KBM-7 (cell line): ENCODE data around the gene PDE1C.

Experiments used
- DNase-seq: peaks from one replicate; pipeline ENCODE4 v3.0.0-alpha.2; 2015
- in situ Hi-C: fragments of 300-500 bp; cut with MboI; formaldehyde crosslinking; loops from 2 replicates; pipeline ENCODE4 v1.14.3; 2020; ENCODE audit warnings: low sequenced_read_pairs, low pct_unique_long_range_greater_than_20kb, mixed read lengths

PDE1C gene

DNA sequence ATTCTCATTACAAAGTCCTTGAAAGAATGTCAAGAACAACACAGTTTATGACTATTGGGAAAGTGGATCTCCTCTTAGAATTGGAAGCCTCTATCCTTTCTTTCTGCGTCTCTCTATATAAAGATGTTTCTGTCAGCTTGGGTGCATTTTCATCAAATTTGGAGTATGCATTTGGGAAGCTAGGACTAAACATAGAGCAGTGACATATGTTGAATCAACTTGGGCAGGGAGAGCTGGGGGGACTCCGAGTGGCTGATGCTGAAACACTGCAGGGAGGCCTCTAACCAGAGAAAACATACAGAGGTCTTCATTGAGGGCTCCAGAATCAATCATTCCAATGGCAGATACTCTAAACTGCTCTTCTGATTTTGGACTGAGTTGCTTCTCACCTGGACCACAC is 147.4 kb downstream of the PDE1C start:
- no peak for DNase-seq
- in situ Hi-C loops, result no loop called here

DNA sequence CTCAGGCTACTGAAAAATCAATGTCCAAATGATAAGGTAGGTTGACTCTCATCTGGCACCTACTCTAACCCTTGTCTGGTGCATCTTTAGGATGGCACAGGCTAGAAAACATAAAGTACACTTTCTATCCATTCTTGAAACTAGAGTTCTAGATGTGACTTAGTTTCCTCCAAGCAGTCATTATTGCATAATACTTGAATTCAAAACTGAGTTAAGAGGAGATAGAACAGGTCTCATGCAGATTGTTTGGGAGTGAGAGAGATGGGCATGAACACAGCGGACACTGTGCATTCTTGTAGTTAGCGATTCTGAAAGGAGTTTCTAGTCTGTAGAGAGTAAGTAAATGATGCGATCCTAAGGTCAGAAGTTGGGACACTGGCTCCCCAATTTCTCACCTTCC is 149.2 kb downstream of the PDE1C start:
- DNase-seq, result no peak
- in situ Hi-C loops, result no loop called here

GRCh38 chr7:31919678-31920369 is 150.4 kb downstream of the PDE1C start:
- DNase-seq, result no peak
- in situ Hi-C loops, result no loop called here

DNA sequence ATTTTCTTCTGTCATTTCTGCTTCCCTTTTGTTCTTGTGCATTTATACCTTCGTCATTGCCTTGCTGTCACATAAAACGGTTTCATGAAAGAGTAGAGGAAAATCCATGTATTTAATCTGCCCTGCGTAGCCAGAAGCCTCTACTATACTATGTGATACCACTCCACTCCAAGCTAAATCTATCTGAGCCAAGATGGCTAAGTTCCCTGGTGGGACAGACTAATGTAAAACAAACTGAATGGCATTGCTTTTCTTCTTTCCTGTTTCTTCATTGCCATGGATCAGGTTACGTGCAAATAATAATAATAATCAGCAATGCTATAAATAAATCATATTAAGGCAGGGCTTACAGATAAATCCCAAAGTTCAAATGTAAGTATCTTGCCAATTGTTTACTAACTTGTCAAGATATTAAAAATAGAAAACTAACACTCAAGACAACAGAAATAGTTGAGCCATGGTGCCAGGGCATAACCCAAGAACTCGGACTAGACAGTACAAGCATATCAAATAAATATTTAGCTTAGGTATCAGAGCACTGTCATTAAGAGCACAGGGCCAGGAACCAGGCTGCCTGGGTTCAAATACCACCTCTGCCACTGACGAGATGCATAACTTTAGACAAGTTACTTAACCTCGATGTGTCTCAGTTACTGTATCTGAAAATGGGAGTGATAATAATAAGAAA is 151.4 kb downstream of the PDE1C start:
- DNase-seq, result no peak
- in situ Hi-C loops, result no loop called here

DNA sequence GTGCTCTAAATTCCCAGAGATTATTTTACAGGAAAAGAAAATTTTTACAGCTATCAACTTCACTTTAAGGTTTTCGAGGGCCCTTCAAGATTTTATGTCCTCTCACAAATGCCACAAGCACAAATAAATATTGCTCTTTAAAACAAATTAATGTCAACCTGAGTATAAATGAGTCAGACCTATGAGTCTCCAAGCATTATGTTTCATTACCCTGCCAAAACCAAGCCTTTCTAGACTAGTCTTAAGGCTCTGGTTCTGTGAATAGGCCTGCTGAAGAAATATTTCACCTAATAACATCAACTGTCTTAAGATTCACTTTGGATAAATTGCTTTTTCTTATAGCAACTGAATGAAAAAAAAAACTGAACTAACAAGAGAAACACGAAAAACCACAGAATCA is 153.0 kb downstream of the PDE1C start:
- DNase-seq, result no peak
- in situ Hi-C loops, result no loop called here

DNA sequence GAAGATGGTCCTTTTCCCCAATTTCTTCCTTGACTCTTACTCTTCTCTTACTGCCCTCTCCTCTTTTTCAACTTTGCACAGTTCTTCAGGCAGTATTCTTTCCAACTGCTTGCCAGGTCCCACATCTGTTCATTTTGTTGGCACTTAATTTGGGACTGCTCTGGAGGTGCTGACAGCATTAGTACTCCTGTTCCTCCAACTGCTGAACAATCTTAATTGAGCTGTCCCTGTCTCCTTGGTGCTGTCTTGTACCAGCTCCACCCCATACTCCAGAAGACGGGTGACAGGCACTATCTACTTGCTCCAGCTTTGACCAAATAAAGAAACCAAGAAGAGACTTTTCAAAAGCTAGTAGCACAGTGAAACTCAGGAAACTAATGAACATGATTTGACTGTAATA is 160.0 kb downstream of the PDE1C start:
- no peak for DNase-seq
- in situ Hi-C loops, result no loop called here

- DNase-seq, result no peak
- in situ Hi-C loops, result no loop called here
Measured at GRCh38 chr7:31906479-31907171, 163.6 kb downstream of the PDE1C start.

GRCh38 chr7:31903962-31904361 is 166.2 kb downstream of the PDE1C start:
- in situ Hi-C loops, result no loop called here

GRCh38 chr7:31899356-31899927 is 170.8 kb downstream of the PDE1C start:
- no peak for DNase-seq
- in situ Hi-C loops, result no loop called here

More at GRCh38 chr7:31903962-31904361, 166.2 kb downstream of the PDE1C start:
- DNase-seq, result no peak

- no peak for DNase-seq
Measured at GRCh38 chr7:31896925-31897324, 173.3 kb downstream of the PDE1C start.

GRCh38 chr7:31894308-31894707 is 175.9 kb downstream of the PDE1C start:
- DNase-seq, result no peak
- in situ Hi-C loops, result no loop called here

More at GRCh38 chr7:31896925-31897324, 173.3 kb downstream of the PDE1C start:
- in situ Hi-C loops, result no loop called here

GRCh38 chr7:31893365-31893764 is 176.8 kb downstream of the PDE1C start:
- in situ Hi-C loops, result no loop called here
- no peak for DNase-seq

- DNase-seq, result no peak
- in situ Hi-C loops, result no loop called here
Measured at GRCh38 chr7:31892099-31892829, 177.9 kb downstream of the PDE1C start.

GRCh38 chr7:31890766-31891165 is 179.4 kb downstream of the PDE1C start:
- in situ Hi-C loops, result no loop called here

GRCh38 chr7:31890198-31890597 is 180.0 kb downstream of the PDE1C start:
- peak; percentile 95 for DNase-seq
- in situ Hi-C loops, result no loop called here

More at GRCh38 chr7:31890766-31891165, 179.4 kb downstream of the PDE1C start:
- peak; percentile 72 for DNase-seq

DNA sequence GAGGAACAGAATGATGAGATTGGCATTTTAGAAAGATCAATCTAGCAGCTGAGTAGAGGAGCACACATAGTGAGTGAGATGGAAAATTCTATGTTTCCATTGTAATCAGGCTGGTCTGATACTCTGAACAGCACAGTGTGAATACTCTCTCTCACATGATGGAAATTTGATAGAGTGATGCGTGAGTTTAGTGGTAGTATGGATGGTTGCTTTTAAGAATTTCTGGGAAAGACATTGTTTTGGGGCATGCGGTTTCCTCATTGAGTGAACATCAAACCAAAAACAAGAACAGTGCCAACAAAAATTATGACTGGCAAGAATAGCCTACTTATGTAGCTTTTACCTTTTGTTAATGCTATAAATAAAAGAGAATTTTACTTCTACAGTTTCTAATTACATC is 183.2 kb downstream of the PDE1C start:
- no peak for DNase-seq
- in situ Hi-C loops, result no loop called here

DNA sequence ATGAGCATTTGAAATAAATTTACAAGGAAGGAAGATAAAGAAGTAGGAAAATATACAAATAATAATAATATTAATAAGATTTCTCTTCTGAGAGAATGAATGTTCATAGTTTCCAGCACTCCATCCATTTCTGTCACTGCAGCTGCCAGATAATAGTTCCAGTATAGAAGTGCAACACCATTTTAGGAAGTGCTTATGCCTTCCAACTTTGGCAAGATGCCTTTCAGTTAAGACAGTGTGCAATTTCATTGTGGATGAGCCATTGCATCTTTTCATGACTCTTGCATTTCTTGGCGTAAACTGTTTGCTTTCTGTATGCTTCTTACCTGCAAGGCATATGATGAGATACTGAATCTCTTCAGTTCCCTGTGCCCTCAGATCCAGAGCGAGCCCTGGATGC is 185.0 kb downstream of the PDE1C start:
- no peak for DNase-seq
- in situ Hi-C loops, result no loop called here

DNA sequence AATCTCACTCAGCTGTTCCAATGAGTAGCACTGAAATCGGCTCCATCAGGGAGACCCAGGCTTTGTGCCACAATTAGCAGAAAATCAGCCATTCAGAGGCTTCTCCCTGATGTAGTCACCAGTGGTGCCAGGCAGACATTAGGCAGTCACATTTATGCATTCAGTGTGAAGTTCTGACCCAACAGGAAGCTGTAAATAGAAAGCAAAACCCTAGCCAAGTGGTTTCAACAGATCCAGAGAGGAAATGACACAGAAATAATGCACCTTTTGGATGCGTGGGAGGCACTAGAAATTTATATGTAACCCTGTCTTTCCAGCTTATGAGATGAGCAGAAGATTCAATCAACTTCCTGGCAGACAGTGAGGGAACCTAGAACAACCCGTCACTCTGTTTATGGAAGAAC is 186.4 kb downstream of the PDE1C start:
- peak; percentile 84 for DNase-seq
- in situ Hi-C loops, result no loop called here

DNA sequence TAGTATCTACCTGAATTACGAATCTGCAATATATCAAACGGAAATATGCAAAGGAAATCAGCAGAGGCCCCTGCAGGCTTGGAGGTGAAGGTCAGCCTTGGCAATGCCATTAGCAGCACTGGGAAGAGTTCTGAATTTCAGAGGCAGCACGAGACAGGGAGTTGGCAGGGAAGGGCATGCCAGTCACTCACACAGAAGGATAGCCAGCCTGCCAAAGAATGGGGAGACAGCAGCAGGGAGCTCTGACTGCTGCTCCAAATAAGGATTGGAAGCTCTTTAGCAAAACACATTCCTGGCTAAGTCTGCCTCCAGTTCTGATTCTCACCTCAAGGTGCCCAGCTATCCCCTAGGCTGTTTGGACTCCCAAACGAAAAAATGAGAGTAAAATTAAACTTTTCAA is 188.0 kb downstream of the PDE1C start:
- no peak for DNase-seq
- in situ Hi-C loops, result no loop called here
